NCI-H1092 treated with DMSO at 0.1 percent for 48 hours (cell line): ENCODE measurements around the gene SPATA12.

ENCODE experiments used
- DNase-seq: peaks from one replicate; lab custom pipeline; 2025; lab: John Stamatoyannopoulos, UW

Gene SPATA12

GRCh38 chr3:57060089-57060821 lies at the start of gene SPATA12:
SPATA12 (plus strand) TSS chr3:57060664; CDS start chr3:57073695, 13,031 bp downstream.
- DNase-seq, result no peak

GRCh38 chr3:57011022-57011421 lies 49.4 kb upstream of the SPATA12 start:
- no peak for DNase-seq

- no peak for DNase-seq
These were observed 47.6 kb upstream of the SPATA12 start for GRCh38 chr3:57012847-57013246.

- DNase-seq, result no peak
These were observed 45.1 kb upstream of the SPATA12 start for GRCh38 chr3:57015350-57015729.

GRCh38 chr3:57015912-57016311 lies 44.6 kb upstream of the SPATA12 start:
- DNase-seq, result no peak

- DNase-seq, result no peak
These were observed 43.0 kb upstream of the SPATA12 start for GRCh38 chr3:57017459-57017845.

- DNase-seq, result no peak
These were observed 42.2 kb upstream of the SPATA12 start for GRCh38 chr3:57018246-57018645.

GRCh38 chr3:57019057-57019456 lies 41.4 kb upstream of the SPATA12 start:
- DNase-seq, result no peak

GRCh38 chr3:57025237-57025636 lies 35.2 kb upstream of the SPATA12 start:
- no peak for DNase-seq

- DNase-seq, result no peak
These were observed 33.5 kb upstream of the SPATA12 start for GRCh38 chr3:57026944-57027343.

- no peak for DNase-seq
These were observed 31.1 kb upstream of the SPATA12 start for GRCh38 chr3:57029383-57029782.

GRCh38 chr3:57029924-57030323 lies 30.5 kb upstream of the SPATA12 start:
- DNase-seq, result peak; percentile 31

GRCh38 chr3:57030721-57031120 lies 29.7 kb upstream of the SPATA12 start:
- DNase-seq, result no peak

GRCh38 chr3:57031631-57032541 lies 28.6 kb upstream of the SPATA12 start:
- no peak for DNase-seq

GRCh38 chr3:57036952-57037351 lies 23.5 kb upstream of the SPATA12 start:
- DNase-seq, result no peak

GRCh38 chr3:57038466-57039164 lies 21.8 kb upstream of the SPATA12 start:
- DNase-seq, result no peak

- DNase-seq, result no peak
These were observed 18.8 kb upstream of the SPATA12 start for GRCh38 chr3:57041674-57042073.

GRCh38 chr3:57043518-57043917 lies 16.9 kb upstream of the SPATA12 start:
- DNase-seq, result no peak

- DNase-seq, result peak; percentile 41
These were observed 14.2 kb upstream of the SPATA12 start for GRCh38 chr3:57046101-57046765.

- peak; percentile 65 for DNase-seq
These were observed 12.3 kb upstream of the SPATA12 start for GRCh38 chr3:57048052-57048671.

- DNase-seq, result no peak
These were observed 11.7 kb upstream of the SPATA12 start for GRCh38 chr3:57048728-57049127.

- no peak for DNase-seq
These were observed 7.8 kb upstream of the SPATA12 start for GRCh38 chr3:57052662-57053061.
